ENCODE results near the gene HSP90AA1.

The HSP90AA1 gene

DNA sequence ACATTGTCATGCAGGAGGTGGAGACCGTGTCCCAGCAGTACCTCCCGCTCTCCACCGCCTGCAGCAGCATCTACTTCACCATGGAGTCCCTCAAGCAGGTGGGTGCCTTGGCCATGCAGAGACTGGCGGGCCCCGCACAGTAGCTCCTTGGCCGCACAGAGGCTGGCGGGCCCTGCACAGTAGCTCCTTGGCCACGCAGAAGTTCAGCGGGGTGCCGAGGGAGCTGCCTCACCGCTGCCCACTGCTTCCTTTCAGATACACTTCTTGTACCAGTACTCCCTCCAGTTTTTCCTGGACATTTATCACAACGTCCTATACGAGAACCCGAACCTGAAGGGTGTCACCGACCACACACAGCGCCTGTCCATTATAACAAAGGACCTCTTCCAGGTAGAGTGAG, 47.7 kb downstream of the HSP90AA1 start:
- no peak for DNase-seq (ENCODE audit: low spot score)

DNA sequence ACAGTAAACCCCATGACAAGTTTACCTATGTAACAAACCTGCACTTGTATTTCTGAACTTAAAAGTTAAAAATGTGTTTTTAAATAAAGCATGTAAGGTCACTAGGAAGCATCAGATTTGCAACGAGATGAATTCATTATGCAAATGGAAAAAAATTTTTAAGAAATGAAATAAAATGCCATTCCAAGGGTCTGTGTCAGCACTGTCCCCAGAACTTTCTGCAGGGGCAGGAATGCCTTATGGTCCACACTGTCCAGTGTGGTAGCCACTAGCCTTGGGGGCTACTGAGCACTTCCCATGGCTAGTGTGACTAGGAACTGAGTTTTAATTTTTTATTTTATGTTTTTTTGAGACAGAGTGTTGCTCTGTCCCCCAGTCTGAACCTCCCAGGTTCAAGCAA, 49.2 kb downstream of the HSP90AA1 start:
- no peak for DNase-seq (ENCODE audit: low spot score)

DNA sequence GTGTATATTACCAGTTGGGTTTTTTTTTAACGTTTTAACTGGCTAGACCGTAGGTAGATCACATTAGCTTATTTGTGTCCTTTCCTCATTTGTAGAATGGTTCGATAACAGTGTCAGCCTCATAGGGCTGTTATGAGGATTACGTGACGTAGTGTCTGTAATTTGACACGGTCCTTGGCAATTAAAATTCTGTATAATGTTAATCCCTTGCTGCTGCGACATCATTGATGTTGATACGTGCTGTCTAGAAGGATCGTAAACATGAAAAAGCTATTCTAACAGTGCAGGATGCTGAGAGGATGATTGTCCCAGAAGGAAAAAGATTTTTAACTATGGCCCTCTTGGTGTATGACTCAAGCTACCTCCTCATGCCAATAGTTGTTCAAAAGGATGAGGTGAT, 50.9 kb downstream of the HSP90AA1 start:
- DNase-seq (ENCODE audit: low spot score) = no peak

DNA sequence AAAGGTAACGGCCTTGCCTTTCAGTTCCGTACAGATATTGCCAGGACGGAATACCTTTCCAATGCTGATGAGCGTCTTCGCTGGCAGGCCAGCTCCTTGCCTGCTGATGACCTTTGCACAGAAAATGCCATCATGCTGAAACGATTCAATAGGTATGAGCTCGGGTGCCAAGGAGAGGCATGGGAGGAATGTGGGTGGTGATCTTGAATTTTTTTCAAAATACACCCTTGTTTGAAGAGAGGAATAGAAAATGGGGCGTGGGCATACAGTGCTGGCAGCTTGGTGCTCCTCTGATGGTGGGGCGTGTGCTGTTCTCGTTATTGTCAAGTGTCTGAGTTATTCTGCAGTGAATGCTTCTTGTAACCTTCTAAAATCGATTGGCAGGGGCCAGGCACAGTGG, 52.5 kb downstream of the HSP90AA1 start:
- DNase-seq (ENCODE audit: low spot score) = no peak

DNA sequence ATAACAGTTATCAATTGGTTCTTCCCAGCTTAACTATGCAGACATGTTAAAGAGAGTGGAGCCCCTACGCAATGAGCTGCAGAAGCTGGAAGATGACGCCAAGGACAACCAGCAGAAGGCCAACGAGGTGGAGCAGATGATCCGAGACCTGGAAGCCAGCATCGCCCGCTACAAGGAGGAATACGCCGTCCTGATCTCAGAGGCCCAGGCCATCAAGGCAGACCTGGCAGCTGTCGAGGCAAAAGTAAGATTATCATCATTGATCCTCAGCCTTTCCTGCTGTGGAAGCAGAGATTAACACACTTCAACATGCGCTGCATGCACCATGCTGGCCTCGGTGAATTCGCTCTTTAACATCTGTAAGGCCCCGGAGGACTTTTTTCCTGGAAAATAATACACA, 53.6 kb downstream of the HSP90AA1 start:
- no peak for DNase-seq (ENCODE audit: low spot score)
